Fibroblast of lung (primary cell): ENCODE results near the gene SH3BGRL3.

Source experiments
- EZH2 ChIP-seq: IDR thresholded peaks from 2 replicates; pipeline ENCODE4 v1.5.1; 2012; ENCODE audit warnings: low read length, control low read depth, mild to moderate bottlenecking; ENCODE audit errors: missing control alignments
- TF ChIP-seq, protein P1 (sequence below), 2 donors: IDR thresholded peaks in 1 of 2; conservative IDR thresholded peaks in 1 of 2; 1 replicate in 1 of 2; 2 replicates in 1 of 2; pipeline ENCODE4 v1.5.1; 2011 to 2012; ENCODE audit warnings: low read length in 2 of 2, control low read depth in 1 of 2, inconsistent platforms in 1 of 2, low read depth in 1 of 2, mild to moderate bottlenecking in 1 of 2

DNA sequence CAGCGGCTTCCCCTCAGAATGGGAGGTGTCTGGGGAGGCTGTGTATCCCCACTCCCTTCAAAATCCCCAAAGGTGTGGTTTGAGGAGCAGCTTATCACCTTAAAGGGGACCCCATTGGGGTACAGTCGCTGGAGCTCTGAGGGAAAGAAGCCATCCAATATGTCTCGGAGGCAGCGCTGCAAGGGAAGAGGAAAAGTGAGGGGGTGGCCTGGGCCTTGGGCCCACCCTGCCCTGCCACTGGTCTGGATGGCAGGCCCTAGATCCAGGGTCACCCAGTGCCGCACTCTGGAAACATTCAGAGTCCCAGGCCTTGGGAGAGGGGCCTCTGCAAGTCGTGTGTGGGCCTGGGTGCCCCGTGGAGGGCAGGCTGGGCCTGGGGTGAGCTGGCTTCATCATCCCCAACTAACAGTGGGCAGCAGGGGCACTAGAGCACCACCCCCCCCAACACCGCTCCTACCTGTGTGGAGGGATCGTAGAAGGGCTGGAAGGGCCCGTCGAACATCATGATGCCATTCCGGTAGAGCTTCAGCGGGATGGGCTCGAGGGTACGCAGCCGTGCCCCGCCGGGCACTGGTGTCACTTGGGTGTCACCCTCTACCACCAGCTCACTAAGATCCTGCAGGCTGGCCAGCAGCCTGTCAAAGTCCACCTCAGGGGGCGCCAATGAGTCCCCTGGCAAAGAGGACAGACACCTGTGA is 5.6 kb downstream of the SH3BGRL3 start:
- TF ChIP-seq, protein P1, sequence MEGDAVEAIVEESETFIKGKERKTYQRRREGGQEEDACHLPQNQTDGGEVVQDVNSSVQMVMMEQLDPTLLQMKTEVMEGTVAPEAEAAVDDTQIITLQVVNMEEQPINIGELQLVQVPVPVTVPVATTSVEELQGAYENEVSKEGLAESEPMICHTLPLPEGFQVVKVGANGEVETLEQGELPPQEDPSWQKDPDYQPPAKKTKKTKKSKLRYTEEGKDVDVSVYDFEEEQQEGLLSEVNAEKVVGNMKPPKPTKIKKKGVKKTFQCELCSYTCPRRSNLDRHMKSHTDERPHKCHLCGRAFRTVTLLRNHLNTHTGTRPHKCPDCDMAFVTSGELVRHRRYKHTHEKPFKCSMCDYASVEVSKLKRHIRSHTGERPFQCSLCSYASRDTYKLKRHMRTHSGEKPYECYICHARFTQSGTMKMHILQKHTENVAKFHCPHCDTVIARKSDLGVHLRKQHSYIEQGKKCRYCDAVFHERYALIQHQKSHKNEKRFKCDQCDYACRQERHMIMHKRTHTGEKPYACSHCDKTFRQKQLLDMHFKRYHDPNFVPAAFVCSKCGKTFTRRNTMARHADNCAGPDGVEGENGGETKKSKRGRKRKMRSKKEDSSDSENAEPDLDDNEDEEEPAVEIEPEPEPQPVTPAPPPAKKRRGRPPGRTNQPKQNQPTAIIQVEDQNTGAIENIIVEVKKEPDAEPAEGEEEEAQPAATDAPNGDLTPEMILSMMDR (conservative IDR thresholded peaks at IDR 0.05 in 1 of 2, IDR thresholded peaks at IDR 0.05 in 1 of 2; ENCODE audit: low read depth in 1 of 2, low read length in 2 of 2), result peak; percentile 23 to 25
- TF ChIP-seq EZH2, result no peak
